Neural progenitor cell (in vitro differentiated cells): Measurements from ENCODE around the gene ITCH. TPM values are rescaled to one million over a fixed set of nuclear protein-coding genes. Genes with fewer than 3 reads are reported as not detected.
"Not testable (repeated sequence)": the region's sequence is repeated elsewhere in the genome, so short reads cannot be mapped to it uniquely, and the experiment has no call there.

Experiments
- DNase-seq: peaks from one replicate; pipeline ENCODE4 v3.0.0-alpha.2; 2016; ENCODE audit warnings: low spot score
- H2AFZ ChIP-seq: fragments of 200-600 bp; sonication (generic); replicated peaks from 2 replicates; pipeline ENCODE4 v1.6.1; 2016; ENCODE audit warnings: antibody characterized with exemption
- H3F3A ChIP-seq: fragments of 200-600 bp; sonication (generic); 2 replicates; pipeline ENCODE4 v1.6.1; 2016; ENCODE audit warnings: antibody characterized with exemption, low read depth
- H3K27ac ChIP-seq: fragments of 200-600 bp; sonication (generic); 2 replicates; pipeline ENCODE4 v1.5.1; 2016; ENCODE audit warnings: mild to moderate bottlenecking
- H3K27me3 ChIP-seq: fragments of 200-600 bp; sonication (generic); 2 replicates; pipeline ENCODE4 v1.6.1; 2016; ENCODE audit warnings: mild to moderate bottlenecking, moderate library complexity
- H3K36me3 ChIP-seq: fragments of 200-600 bp; sonication (generic); 2 replicates; pipeline ENCODE4 v1.5.1; 2016
- H3K4me1 ChIP-seq: fragments of 200-600 bp; sonication (generic); 2 replicates; pipeline ENCODE4 v1.6.1; 2016; ENCODE audit warnings: mixed run types
- H3K4me2 ChIP-seq: fragments of 200-600 bp; sonication (generic); 2 replicates; pipeline ENCODE4 v1.6.1; 2016
- H3K4me3 ChIP-seq: fragments of 200-600 bp; sonication (generic); 2 replicates; pipeline ENCODE4 v1.5.1; 2016
- H3K79me2 ChIP-seq: fragments of 200-600 bp; sonication (generic); 2 replicates; pipeline ENCODE4 v1.6.1; 2016; ENCODE audit warnings: low read depth
- H3K9ac ChIP-seq: fragments of 200-600 bp; sonication (generic); 2 replicates; pipeline ENCODE4 v1.6.1; 2016
- H3K9me3 ChIP-seq: fragments of 200-600 bp; sonication (generic); 2 replicates; pipeline ENCODE4 v1.5.1; 2016; ENCODE audit warnings: low read depth
- H4K20me1 ChIP-seq: fragments of 200-600 bp; sonication (generic); 2 replicates; pipeline ENCODE4 v1.6.1; 2016; ENCODE audit warnings: low read depth
- H3K27ac Mint-ChIP-seq: 3 replicates; pipeline ENCODE4 v1.8.0; 2021; ENCODE audit warnings: mixed read lengths
- H3K27me3 Mint-ChIP-seq: 2 replicates; pipeline ENCODE4 v1.8.0; 2022; ENCODE audit warnings: low read depth, mild to moderate bottlenecking, inconsistent platforms, moderate library complexity, mixed read lengths; ENCODE audit not compliant: insufficient read depth
- H3K36me3 Mint-ChIP-seq: 3 replicates; pipeline ENCODE4 v1.8.0; 2021; ENCODE audit warnings: mixed read lengths
- H3K4me1 Mint-ChIP-seq: 3 replicates; pipeline ENCODE4 v1.8.0; 2021; ENCODE audit warnings: mixed read lengths
- H3K4me3 Mint-ChIP-seq: 3 replicates; pipeline ENCODE4 v1.8.0; 2021; ENCODE audit warnings: mild to moderate bottlenecking, moderate library complexity, mixed read lengths
- H3K9me3 Mint-ChIP-seq: 3 replicates; pipeline ENCODE4 v1.8.0; 2020; ENCODE audit warnings: mixed read lengths
- CTCF ChIP-seq: fragments of 200-600 bp; sonication (generic); IDR thresholded peaks from 2 replicates; pipeline ENCODE4 v1.5.1; 2017; ENCODE audit warnings: antibody characterized with exemption, mild to moderate bottlenecking
- EZH2 ChIP-seq: fragments of 200-600 bp; sonication (generic); IDR thresholded peaks from 2 replicates; pipeline ENCODE4 v1.6.1; 2017; ENCODE audit warnings: antibody characterized with exemption, mild to moderate bottlenecking, moderate library complexity
- EZH2phosphoT487 ChIP-seq: fragments of 200-600 bp; sonication (generic); IDR thresholded peaks from 2 replicates; pipeline ENCODE4 v1.6.1; 2017; ENCODE audit warnings: antibody characterized with exemption
- total RNA-seq: library from RNA; depleted of rRNA; stranded (reverse); fragments of >200 nt; gene quantifications from 2 replicates; pipeline ENCODE4 v1.2.3, GENCODE V29; 2015; ENCODE audit warnings: low replicate concordance

The ITCH gene
- total RNA-seq, 1 donor from 2014 or later = 55.2 TPM

DNA sequence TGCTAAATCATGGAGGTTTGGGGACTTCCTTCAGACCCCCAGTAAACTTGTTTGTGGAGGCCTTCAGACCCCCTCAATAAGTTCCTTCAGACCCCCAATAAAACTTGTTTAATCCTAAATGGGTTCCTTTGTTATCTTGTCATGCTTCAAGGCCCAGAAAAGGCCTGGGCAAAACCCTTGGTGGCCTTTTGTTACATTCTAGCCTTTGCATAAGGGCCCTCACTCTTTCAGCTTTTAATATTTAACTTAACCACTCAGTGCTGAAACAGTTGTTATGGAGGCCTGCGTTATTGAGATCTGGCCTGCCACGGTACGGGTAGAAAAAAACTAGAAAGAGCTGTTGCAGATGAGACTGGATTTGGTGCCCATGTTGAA is 148.8 kb downstream of the ITCH start:
- peaks cover 5% of the 10 kb centered on the region for H3K36me3 Mint-ChIP-seq
- Histone ChIP-seq H3K79me2 (peaks cover 4% of the 10 kb centered on the region), H3K4me1 (no peaks in the 10 kb centered on the region), H3K4me2 (no peak overlapping the region), H3K9ac (no peak overlapping the region), H3K4me3 (no peak overlapping the region), H3K27ac (peak overlapping the region; percentile 42), H3K36me3 (peaks cover 5% of the 10 kb centered on the region), H3K9me3 (no peaks in the 10 kb centered on the region), H2AFZ (no peak overlapping the region), H4K20me1 (peaks cover 3% of the 10 kb centered on the region), H3K27me3 (no peaks in the 10 kb centered on the region), H3F3A (peaks cover 26% of the 10 kb centered on the region)
- H3K27ac Mint-ChIP-seq = no peak overlapping the region
- H3K4me3 Mint-ChIP-seq = no peak overlapping the region
- peaks cover 21% of the 10 kb centered on the region for H3K4me1 Mint-ChIP-seq
- H3K9me3 Mint-ChIP-seq = peaks cover 2% of the 10 kb centered on the region
- no peak for TF ChIP-seq CTCF
- H3K27me3 Mint-ChIP-seq = peaks cover 3% of the 10 kb centered on the region
- DNase-seq = no peak

GRCh38 chr20:34512266-34512954 is 149.3 kb downstream of the ITCH start:
- Histone ChIP-seq H3K4me2 (no peak overlapping the region), H3K36me3 (peaks cover 4% of the 10 kb centered on the region), H3K79me2 (peaks cover 9% of the 10 kb centered on the region), H2AFZ (no peak overlapping the region), H3K4me3 (no peak overlapping the region), H3K4me1 (peaks cover 3% of the 10 kb centered on the region), H3K9me3 (no peaks in the 10 kb centered on the region), H3F3A (peaks cover 26% of the 10 kb centered on the region), H3K27ac (peak overlapping the region; percentile 42), H3K9ac (no peak overlapping the region), H4K20me1 (peaks cover 8% of the 10 kb centered on the region), H3K27me3 (no peaks in the 10 kb centered on the region)
- Mint-ChIP-seq H3K4me1 (peaks cover 24% of the 10 kb centered on the region), H3K36me3 (peaks cover 5% of the 10 kb centered on the region), H3K9me3 (peaks cover 2% of the 10 kb centered on the region), H3K27ac (no peak overlapping the region), H3K27me3 (peaks cover 3% of the 10 kb centered on the region), H3K4me3 (no peak overlapping the region)
- TF ChIP-seq EZH2phosphoT487 = no peak
- TF ChIP-seq CTCF = no peak
- no peak for TF ChIP-seq EZH2
- DNase-seq = no peak

DNA sequence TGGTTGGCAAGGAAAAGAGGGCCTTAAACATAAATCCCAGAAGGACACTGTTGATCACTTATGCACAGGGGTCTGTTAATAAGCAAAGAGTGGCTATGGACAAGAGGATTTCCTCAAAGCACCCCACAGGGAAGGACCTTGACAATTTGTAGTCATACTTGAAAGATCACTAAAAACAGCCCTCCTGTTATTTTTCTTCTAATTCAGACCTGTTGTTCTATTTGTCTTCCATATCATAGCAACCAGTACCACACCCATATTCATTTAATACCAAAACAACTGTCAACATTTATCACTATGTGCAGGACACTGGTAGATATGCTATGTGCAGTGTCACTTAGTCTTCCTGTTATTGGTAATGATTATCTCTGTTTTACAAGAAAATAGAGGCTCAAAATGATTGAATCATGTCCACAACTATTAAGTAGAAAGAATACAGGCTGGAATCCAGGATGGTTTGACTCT is 149.9 kb downstream of the ITCH start:
- no peak overlapping the region for H3K9ac ChIP-seq
- H3K4me1 Mint-ChIP-seq = peaks cover 28% of the 10 kb centered on the region
- peaks cover 5% of the 10 kb centered on the region for H3K36me3 Mint-ChIP-seq
- H3K27ac Mint-ChIP-seq = no peak overlapping the region
- peaks cover 26% of the 10 kb centered on the region for H3F3A ChIP-seq
- no peak overlapping the region for H3K4me3 Mint-ChIP-seq
- no peak overlapping the region for H3K4me3 ChIP-seq
- peaks cover 2% of the 10 kb centered on the region for H3K9me3 Mint-ChIP-seq
- H3K27me3 Mint-ChIP-seq = peaks cover 3% of the 10 kb centered on the region
- TF ChIP-seq EZH2 (no peak), CTCF (no peak), EZH2phosphoT487 (no peak)
- H3K27me3 ChIP-seq = no peaks in the 10 kb centered on the region
- DNase-seq = no peak
- peaks cover 15% of the 10 kb centered on the region for H3K79me2 ChIP-seq
- H3K36me3 ChIP-seq = no peaks in the 10 kb centered on the region
- H3K4me1 ChIP-seq = peaks cover 3% of the 10 kb centered on the region
- no peak overlapping the region for H3K27ac ChIP-seq
- H3K4me2 ChIP-seq = no peak overlapping the region
- peaks cover 12% of the 10 kb centered on the region for H4K20me1 ChIP-seq
- H2AFZ ChIP-seq = no peak overlapping the region
- no peaks in the 10 kb centered on the region for H3K9me3 ChIP-seq

DNA sequence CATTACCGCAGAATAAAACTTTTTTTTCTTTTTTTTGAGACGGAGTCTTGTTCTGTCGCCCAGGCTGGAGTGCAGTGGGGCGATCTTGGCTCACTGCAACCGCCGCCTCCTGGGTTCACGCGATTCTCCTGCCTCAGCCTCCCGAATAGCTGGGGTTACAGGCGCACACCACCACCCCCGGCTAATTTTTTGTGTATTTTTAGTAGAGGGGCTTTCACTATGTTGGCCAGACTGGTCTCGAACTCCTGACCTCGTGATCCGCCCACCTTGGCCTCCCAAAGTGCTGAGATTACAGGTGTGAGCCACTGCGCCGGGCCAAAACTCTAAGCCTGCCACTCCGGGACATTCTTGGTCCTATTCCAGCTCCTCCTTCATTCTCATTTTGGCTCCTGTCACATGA is 151.0 kb downstream of the ITCH start:
- Mint-ChIP-seq H3K4me1 (peaks cover 33% of the 10 kb centered on the region), H3K4me3 (peak overlapping the region; percentile 64)
- not testable (repeated sequence) for H3K9me3 ChIP-seq, H3K9ac ChIP-seq, H3K27me3 Mint-ChIP-seq, H2AFZ ChIP-seq, H3K9me3 Mint-ChIP-seq, H3K27me3 ChIP-seq, H3K27ac ChIP-seq, H3K4me2 ChIP-seq, H3K4me1 ChIP-seq, H3K27ac Mint-ChIP-seq, H3K4me3 ChIP-seq, H3K36me3 ChIP-seq, DNase-seq, H3K36me3 Mint-ChIP-seq
- H3K79me2 ChIP-seq = peaks cover 25% of the 10 kb centered on the region
- H4K20me1 ChIP-seq = peaks cover 19% of the 10 kb centered on the region
- H3F3A ChIP-seq = peaks cover 26% of the 10 kb centered on the region
